ENCODE measurements around the gene PAX8.

- TF ChIP-seq EZH2phosphoT487 (conservative IDR thresholded peaks at IDR 0.05; ENCODE audit: low read length) = no peak
- TF ChIP-seq, protein P1, sequence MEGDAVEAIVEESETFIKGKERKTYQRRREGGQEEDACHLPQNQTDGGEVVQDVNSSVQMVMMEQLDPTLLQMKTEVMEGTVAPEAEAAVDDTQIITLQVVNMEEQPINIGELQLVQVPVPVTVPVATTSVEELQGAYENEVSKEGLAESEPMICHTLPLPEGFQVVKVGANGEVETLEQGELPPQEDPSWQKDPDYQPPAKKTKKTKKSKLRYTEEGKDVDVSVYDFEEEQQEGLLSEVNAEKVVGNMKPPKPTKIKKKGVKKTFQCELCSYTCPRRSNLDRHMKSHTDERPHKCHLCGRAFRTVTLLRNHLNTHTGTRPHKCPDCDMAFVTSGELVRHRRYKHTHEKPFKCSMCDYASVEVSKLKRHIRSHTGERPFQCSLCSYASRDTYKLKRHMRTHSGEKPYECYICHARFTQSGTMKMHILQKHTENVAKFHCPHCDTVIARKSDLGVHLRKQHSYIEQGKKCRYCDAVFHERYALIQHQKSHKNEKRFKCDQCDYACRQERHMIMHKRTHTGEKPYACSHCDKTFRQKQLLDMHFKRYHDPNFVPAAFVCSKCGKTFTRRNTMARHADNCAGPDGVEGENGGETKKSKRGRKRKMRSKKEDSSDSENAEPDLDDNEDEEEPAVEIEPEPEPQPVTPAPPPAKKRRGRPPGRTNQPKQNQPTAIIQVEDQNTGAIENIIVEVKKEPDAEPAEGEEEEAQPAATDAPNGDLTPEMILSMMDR (IDR thresholded peaks at IDR 0.05; ENCODE audit: insufficient read depth, low read length, poor library complexity, severe bottlenecking) = no peak
Observed at GRCh38 chr2:113258471-113259147, 20.1 kb downstream of the PAX8 start.
